ENCODE data around the gene CD3E. TPM values are rescaled to one million over a fixed set of nuclear protein-coding genes. Genes with fewer than 3 reads are reported as not detected.

Gene CD3E
- total RNA-seq, 1 experiment from 2014 or later: not detected

- Histone ChIP-seq H3K4me1 (replicated peaks; ENCODE audit: insufficient read depth) (peaks cover 40% of the 10 kb centered on the region), H3K4me3 (peak within 1 kb of the TSS; percentile 86), H3K36me3 (ENCODE audit: low read depth) (peaks cover 30% of the 10 kb centered on the region), H3K9me3 (ENCODE audit: insufficient read depth, low read depth) (no peaks in the 10 kb centered on the region), H3K27ac (peak within 1 kb of the TSS; percentile 95), H4K20me1 (ENCODE audit: insufficient read depth) (no peaks in the 10 kb centered on the region), H3K4me2 (peak within 1 kb of the TSS; percentile 88), H3F3A (ENCODE audit: insufficient read depth, low read depth) (peaks cover 39% of the 10 kb centered on the region), H3K27me3 (ENCODE audit: insufficient read depth, low read depth) (no peaks in the 10 kb centered on the region), H3K9me2 (ENCODE audit: insufficient read depth) (no peaks in the 10 kb centered on the region; the same call in 1 of the 2 replicates), H2AFZ (peak within 1 kb of the TSS; percentile 92), H3K79me2 (ENCODE audit: low read depth) (peaks cover 24% of the 10 kb centered on the region)
- ChIA-PET POLR2A (ENCODE audit: unreplicated experiment) (interaction anchor here (0.5 to 1.2 kb wide), 6 partner anchors 11 to 649 kb away, joined by 3 to 11 read pairs (median 4); partner anchors contain the start of genes JAML and MPZL3), CTCF (interaction anchor here (0.6 to 1.9 kb wide), 3 partner anchors 11 to 111 kb away, joined by 7 to 13 read pairs (median 12); no protein-coding TSS in a partner anchor)
- BruUV-seq (replicated peaks): TSS peak; percentile 67
- peak; percentile 86 to 94 for DNase-seq
- intact Hi-C loops (cut with micrococcal nuclease; ENCODE audit: unreplicated experiment): loop anchor here (1.0 to 5.0 kb wide), 4 partner anchors 13 to 88 kb away; no protein-coding TSS in a partner anchor
- TF ChIP-seq EZH2 (IDR thresholded peaks at IDR 0.05; ENCODE audit: low read depth): no peak
- TF ChIP-seq, protein P1, sequence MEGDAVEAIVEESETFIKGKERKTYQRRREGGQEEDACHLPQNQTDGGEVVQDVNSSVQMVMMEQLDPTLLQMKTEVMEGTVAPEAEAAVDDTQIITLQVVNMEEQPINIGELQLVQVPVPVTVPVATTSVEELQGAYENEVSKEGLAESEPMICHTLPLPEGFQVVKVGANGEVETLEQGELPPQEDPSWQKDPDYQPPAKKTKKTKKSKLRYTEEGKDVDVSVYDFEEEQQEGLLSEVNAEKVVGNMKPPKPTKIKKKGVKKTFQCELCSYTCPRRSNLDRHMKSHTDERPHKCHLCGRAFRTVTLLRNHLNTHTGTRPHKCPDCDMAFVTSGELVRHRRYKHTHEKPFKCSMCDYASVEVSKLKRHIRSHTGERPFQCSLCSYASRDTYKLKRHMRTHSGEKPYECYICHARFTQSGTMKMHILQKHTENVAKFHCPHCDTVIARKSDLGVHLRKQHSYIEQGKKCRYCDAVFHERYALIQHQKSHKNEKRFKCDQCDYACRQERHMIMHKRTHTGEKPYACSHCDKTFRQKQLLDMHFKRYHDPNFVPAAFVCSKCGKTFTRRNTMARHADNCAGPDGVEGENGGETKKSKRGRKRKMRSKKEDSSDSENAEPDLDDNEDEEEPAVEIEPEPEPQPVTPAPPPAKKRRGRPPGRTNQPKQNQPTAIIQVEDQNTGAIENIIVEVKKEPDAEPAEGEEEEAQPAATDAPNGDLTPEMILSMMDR (conservative IDR thresholded peaks at IDR 0.05): no peak; the same call in 1 of the 2 replicates
Measured at GRCh38 chr11:118263695-118264568, 40.6 kb upstream of the CD3E start, which contains the start of gene MPZL2. Gene MPZL2, minus strand, starts transcription at chr11:118264297. Its CDS starts 144 bp downstream, at chr11:118264153.

DNA sequence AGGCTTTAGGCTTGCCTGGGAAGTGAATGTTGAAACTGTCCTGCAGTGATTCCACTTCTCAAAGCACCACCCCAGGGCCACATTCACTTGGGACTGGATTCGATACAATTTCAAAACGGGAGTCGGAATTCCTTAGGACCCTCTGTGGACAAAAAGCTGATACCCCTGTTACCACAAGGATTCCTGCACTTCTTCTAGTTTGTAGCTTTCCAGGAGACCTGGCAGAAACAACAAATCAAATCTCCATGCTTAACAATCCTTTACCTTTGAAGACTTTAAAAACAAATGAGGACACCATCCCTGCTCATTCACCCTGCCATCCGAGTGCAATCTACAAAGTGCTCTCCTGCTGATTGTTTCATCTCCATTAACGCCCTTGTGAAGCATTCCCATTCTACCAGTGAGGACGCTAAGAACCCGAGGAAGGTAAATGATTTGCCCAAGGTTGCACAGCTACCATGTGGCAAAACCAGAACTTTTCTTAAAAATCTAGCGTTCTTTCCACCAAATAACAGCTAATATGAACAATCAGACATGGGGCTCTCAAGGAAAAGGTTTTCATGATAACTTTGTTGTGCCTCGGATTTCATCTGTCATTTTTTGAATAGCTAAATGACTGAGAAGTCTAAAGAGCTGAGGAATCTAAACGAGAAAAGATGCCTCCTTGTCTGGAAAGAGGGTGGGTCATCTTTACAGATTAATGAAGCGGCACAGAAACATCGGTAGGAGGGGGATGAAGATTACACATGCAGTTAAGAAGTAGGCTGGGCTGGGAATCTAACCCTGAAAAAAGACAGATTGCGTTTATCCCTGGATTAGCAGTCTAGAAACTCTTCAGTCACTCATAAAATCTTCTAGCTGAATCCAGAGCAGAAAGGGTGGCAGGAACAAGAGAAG is 39.7 kb upstream of the CD3E start:
- peak overlapping the region; percentile 92 for H2AFZ ChIP-seq

More for the DNA sequence above, 39.7 kb upstream of the CD3E start:
- Histone ChIP-seq H3K4me1 (replicated peaks; ENCODE audit: insufficient read depth) (peaks cover 40% of the 10 kb centered on the region), H3K4me2 (peak overlapping the region; percentile 88), H3K27ac (peak overlapping the region; percentile 95), H3K79me2 (ENCODE audit: low read depth) (peaks cover 24% of the 10 kb centered on the region), H3K9me3 (ENCODE audit: insufficient read depth, low read depth) (no peaks in the 10 kb centered on the region), H3K27me3 (ENCODE audit: insufficient read depth, low read depth) (no peaks in the 10 kb centered on the region), H3K9me2 (ENCODE audit: insufficient read depth) (no peaks in the 10 kb centered on the region; the same call in 1 of the 2 replicates), H3F3A (ENCODE audit: insufficient read depth, low read depth) (peaks cover 39% of the 10 kb centered on the region), H4K20me1 (ENCODE audit: insufficient read depth) (no peaks in the 10 kb centered on the region), H3K36me3 (ENCODE audit: low read depth) (peaks cover 22% of the 10 kb centered on the region), H3K4me3 (peak overlapping the region; percentile 86)
- TF ChIP-seq, protein P1 (conservative IDR thresholded peaks at IDR 0.05): no peak; the same call in 1 of the 2 replicates
- TF ChIP-seq EZH2 (IDR thresholded peaks at IDR 0.05; ENCODE audit: low read depth): no peak
- ChIA-PET POLR2A (ENCODE audit: unreplicated experiment) (interaction anchor here (0.6 to 1.2 kb wide), 7 partner anchors 10 to 360 kb away, joined by 3 to 11 read pairs (median 5); partner anchors contain the start of genes JAML and MPZL3), CTCF (interaction anchor here (0.8 to 1.9 kb wide), 3 partner anchors 10 to 66 kb away, joined by 7 to 13 read pairs (median 7); no protein-coding TSS in a partner anchor)
- no peak for DNase-seq
- intact Hi-C loops (cut with micrococcal nuclease; ENCODE audit: unreplicated experiment): loop anchor here (1.0 to 5.0 kb wide), 4 partner anchors 12 to 87 kb away; no protein-coding TSS in a partner anchor
- TSS peak; percentile 79 for BruUV-seq (replicated peaks)

All from PC-9 (cell line).